Suppressor macrophage (primary cell): ENCODE results near the gene POLR1A.
A peak's percentile ranks its signal among the peaks of the same experiment; 100 is the strongest.
"Not testable (repeated sequence)": the region's sequence is repeated elsewhere in the genome, so short reads cannot be mapped to it uniquely, and the experiment has no call there.

Source experiments
- DNase-seq, 4 experiments: peaks; one replicate each; pipeline ENCODE4 v3.0.0-alpha.2; 2020 to 2022

Gene POLR1A

GRCh38 chr2:85998071-85998991, 107.4 kb downstream of the POLR1A start:
- peak in 3 of 4 experiments; percentile 17 to 45 (median 36) for DNase-seq

GRCh38 chr2:85997017-85997970, 108.4 kb downstream of the POLR1A start:
- no peak for DNase-seq

DNA sequence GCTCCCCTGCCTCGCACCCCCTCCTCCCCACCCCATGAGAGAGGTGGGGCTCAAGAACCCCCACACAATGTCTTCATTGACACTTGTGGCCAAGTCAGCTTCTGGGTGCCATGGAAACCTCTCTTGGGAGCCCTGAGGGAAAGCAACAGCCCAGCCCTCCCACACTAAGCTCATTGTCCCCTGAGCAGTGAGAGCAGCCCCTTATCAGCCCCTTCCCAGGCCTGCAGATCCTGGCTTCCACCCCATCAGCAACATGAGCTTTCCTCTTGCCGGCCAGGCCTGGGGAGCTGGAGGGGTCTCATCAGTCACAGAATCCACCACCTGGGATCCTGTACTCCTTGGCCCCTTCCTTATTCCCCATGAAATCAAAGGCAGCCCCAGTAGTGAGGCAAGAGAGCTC, 109.1 kb downstream of the POLR1A start:
- no peak for DNase-seq

GRCh38 chr2:85995648-85996529, 109.8 kb downstream of the POLR1A start:
- no peak for DNase-seq

- no peak for DNase-seq
Observed at GRCh38 chr2:85994897-85995647, 110.6 kb downstream of the POLR1A start.

DNA sequence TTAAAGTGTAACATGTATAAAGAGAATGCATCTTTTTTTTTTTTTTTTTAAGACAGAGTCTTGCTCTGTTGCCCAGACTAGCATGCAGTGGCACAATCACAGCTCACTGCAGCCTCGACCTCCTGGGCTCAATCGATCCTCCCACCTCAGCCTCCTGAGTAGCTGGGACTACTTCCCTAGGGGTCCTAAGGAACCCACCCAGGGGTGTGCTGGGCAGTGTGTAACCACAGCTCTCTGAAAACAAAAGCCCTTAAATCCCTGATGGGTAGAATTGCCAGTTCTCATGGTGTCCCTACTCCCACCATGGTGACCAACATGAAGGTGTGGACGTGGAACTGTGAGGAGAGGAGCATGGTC, 111.3 kb downstream of the POLR1A start:
- DNase-seq, result no peak

DNA sequence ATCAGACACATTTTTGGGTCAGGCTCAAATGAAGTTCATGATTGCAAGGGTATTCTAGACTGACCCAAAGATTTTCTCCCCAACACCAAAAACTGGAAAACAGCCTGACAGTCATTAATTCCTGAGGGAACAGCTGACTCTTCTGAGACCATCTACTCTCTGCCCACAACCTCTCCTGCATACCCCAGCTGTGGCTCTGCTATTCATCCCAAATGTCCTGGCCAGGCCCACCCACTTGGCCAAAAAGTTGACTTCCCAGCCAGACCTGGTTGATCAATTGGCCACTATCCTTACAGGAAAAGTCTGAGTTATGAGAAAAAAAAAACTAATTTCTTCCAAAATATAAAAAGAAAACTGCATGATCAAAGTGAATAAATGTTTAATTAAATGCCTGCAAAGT, 113.1 kb downstream of the POLR1A start:
- no peak for DNase-seq

GRCh38 chr2:85992053-85992452, 113.6 kb downstream of the POLR1A start:
- not testable (repeated sequence) for DNase-seq

GRCh38 chr2:85990084-85990483, 115.6 kb downstream of the POLR1A start:
- no peak for DNase-seq

DNA sequence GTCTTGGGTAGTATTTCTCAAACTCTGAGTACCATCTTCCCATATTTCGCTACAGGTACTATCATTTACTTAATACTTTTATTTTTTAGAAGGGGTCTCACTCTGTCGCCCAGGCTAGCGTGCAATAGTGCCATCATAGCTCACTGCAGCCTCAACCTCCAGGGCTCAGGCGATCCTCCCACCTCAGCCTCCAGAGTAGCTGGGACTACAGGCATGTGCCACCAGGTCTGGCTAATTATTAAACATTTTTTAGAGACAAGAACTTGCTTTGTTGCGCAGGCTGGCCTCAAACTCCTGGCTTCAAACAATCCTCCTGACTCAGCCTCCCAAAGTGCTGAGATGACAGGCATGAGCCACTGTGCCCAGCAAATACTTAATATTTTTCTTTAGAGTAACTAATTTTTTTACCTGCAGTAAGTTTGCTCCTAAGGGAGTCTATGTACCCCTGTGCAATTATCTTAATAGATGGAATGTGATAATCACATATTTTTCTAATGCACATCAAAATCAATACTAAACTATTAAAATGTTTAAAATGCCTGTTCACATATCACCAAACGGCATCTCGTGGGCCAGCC, 116.3 kb downstream of the POLR1A start:
- no peak for DNase-seq

GRCh38 chr2:85988914-85989270, 116.8 kb downstream of the POLR1A start:
- DNase-seq, result no peak

- no peak for DNase-seq
Observed at GRCh38 chr2:85988175-85988913, 117.3 kb downstream of the POLR1A start.

DNA sequence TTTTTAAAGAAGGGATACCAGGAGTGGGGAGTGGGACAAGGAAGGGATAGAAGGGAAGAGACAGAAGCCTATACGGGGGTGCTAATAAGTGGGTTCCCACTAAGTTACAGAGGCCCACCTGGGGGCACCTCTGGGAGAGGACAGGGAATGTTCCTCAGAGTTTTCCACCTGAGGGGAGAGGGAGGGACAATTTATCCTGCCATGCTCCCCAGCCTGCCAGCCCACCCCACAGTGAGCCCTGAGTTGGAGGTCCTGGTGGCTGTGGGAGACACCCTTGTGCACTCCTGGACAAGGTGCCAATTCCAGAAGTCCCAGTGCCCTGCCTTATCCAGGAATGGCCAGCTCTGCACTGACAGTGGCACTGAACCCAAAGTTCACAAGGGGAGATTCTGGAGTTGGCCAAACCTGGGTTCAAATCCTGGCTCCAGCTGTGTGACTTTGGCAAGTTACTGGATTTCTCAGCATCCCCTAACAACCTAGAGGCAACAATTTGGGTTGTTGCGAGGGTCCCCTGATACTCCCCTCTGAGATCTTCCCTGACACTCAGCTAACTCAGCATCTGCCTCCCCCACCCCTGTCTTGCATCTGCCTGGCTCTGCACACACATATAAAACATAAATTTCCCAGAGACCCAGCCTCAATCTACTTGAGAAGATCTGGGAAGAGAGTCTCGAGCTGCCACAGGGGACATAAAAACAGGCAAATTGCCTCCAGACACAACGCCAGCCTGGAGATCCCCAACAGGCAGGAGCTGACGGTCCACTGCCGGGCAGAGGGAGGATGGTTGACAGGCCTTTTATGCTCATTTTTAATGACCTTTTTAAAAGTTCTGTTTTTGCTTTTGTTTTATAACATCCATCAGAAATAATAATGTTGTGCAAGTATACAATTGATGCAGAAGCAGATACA, 118.2 kb downstream of the POLR1A start:
- DNase-seq, result no peak

- no peak for DNase-seq
Observed at GRCh38 chr2:85986121-85986520, 119.6 kb downstream of the POLR1A start.

GRCh38 chr2:85984788-85985187, 120.9 kb downstream of the POLR1A start:
- DNase-seq, result peak in 1 of 4 experiments; percentile 31

- no peak for DNase-seq
Observed at GRCh38 chr2:85983766-85984165, 121.9 kb downstream of the POLR1A start.

- no peak for DNase-seq
Observed at GRCh38 chr2:85981579-85982247, 124.0 kb downstream of the POLR1A start.

DNA sequence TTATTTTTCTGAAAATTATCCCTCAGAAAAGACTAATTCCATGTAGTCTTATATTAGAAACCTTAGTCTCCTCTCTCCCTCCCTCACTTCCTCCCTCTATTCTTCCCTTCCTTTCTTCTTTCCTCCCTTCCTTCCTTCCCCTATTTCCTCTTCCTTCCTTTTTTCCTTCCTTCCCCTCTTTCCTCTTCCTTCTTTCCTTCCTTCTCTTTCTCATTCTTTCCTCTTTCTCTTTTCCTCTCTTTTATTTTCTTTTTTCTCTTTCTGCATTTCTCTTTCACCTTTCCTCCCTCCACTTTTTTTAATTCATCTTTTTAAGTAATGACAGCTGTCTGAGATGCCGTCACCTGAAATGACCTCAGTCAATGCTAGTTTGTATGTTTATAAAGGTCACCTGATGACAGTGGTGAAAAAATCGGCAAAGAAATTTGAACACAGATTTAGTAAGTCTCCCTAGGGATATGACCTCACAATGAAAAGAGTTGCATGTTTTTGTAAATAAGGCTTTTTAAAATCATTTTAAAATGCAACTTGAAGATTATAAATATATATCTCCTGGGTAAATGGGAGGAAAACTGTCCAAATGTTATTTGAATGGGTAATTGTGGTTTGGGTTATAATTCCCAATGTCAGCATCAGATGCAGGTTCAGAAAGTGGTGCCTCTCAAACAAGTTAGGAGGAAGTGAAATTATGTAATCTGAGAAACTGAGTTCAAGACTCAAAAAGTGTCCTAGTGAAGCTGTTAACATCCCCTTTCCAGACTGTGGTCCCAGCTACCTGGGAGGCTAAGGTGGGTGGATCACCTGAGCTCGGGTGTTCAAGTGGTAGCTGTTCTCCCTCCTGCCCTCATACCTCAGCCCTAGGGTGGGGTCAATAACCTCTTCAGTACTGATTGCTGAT, 126.6 kb downstream of the POLR1A start:
- peak in 2 of 4 experiments; percentile 24 to 34 for DNase-seq
